GM23338 (cell line): ENCODE data around the gene CFAP410.

Experiments used
- CTCF ChIP-seq, 2 experiments: fragments of 200-600 bp in 1 of 2; sonication (generic) in 1 of 2; conservative IDR thresholded peaks; 2 replicates each; pipeline versions ENCODE4 v1.5.1 to v1.6.1; 2016 to 2017; ENCODE audit warnings: antibody characterized with exemption in 2 of 2, low read depth in 2 of 2, mild to moderate bottlenecking in 2 of 2, moderate library complexity in 1 of 2
- EZH2 ChIP-seq: fragments of 200-600 bp; sonication (generic); IDR thresholded peaks from one replicate; pipeline ENCODE4 v1.8.0; 2017; ENCODE audit warnings: antibody characterized with exemption, mild to moderate bottlenecking, low read depth; ENCODE audit not compliant: unreplicated experiment
- EZH2phosphoT487 ChIP-seq: fragments of 200-600 bp; sonication (generic); IDR thresholded peaks from one replicate; pipeline ENCODE4 v1.8.1; 2018; ENCODE audit warnings: antibody characterized with exemption; ENCODE audit not compliant: unreplicated experiment
- POLR2AphosphoS5 ChIP-seq: IDR thresholded peaks from 2 replicates; pipeline ENCODE4 v1.6.1; 2016; ENCODE audit warnings: antibody characterized with exemption, low read depth
- TF ChIP-seq, protein P1 (sequence below): IDR thresholded peaks from 2 replicates; pipeline ENCODE4 v1.6.1; 2016; ENCODE audit warnings: antibody characterized with exemption

DNA sequence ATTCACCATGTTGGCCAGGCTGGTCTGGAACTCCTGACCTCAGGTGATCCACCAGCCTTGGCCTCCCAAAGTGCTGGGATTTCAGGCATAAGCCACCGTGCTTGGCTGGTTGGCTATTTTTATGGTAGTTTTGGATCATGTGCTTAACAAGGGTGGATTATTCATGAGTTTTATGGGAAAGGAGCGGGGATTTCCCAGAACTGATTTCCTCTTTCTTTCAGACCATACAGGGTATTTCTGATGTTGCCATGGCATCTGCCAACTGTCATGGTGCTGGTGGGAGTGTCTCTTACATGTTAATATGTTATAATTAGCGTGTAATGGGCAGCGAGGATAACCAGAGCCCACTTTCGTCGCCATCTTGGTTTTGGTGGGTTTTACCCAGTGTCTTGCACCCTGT, 17.4 kb upstream of the CFAP410 start:
- TF ChIP-seq CTCF (conservative IDR thresholded peaks at IDR 0.05; ENCODE audit: low read depth in 2 of 2) (no peak), EZH2phosphoT487 (no peak), EZH2 (no peak), POLR2AphosphoS5 (no peak)
- TF ChIP-seq, protein P1, sequence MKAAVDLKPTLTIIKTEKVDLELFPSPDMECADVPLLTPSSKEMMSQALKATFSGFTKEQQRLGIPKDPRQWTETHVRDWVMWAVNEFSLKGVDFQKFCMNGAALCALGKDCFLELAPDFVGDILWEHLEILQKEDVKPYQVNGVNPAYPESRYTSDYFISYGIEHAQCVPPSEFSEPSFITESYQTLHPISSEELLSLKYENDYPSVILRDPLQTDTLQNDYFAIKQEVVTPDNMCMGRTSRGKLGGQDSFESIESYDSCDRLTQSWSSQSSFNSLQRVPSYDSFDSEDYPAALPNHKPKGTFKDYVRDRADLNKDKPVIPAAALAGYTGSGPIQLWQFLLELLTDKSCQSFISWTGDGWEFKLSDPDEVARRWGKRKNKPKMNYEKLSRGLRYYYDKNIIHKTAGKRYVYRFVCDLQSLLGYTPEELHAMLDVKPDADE: no peak
